HEK293 (cell line): ENCODE results near the gene ZNF423.

Experiments
- CTCF ChIA-PET: fragments of 350-600 bp; formaldehyde crosslinking; extraction: SDS; loops from one replicate; lab custom pipeline; 2021; ENCODE audit warnings: antibody characterized with exemption; lab: Yijun Ruan, JAX
- POLR2A ChIA-PET: fragments of 300-600 bp; formaldehyde crosslinking; extraction: SDS; loops from one replicate; lab custom pipeline; 2020; ENCODE audit warnings: antibody characterized with exemption, inconsistent platforms; lab: Yijun Ruan, JAX
- H3K27ac ChIP-seq: fragments of 200-500 bp; sonication (Bioruptor generic); 2 replicates; pipeline ENCODE4 v1.5.1; 2014; ENCODE audit warnings: low read depth, low read length, control low read depth, inconsistent platforms; ENCODE audit errors: extremely low read depth
- H3K36me3 ChIP-seq, 2 experiments: fragments of 200-500 bp in 1 of 2; sonication (Bioruptor generic) in 1 of 2; 1 replicate in 1 of 2; 2 replicates in 1 of 2; pipeline ENCODE4 v1.5.1; 2014 to 2017; ENCODE audit warnings: inconsistent platforms in 2 of 2, low read length in 2 of 2; ENCODE audit not compliant: control insufficient read depth in 2 of 2, insufficient read depth in 1 of 2
- H3K4me1 ChIP-seq: fragments of 200-500 bp; sonication (Bioruptor generic); 2 replicates; pipeline ENCODE4 v1.5.1; 2014; ENCODE audit warnings: mild to moderate bottlenecking, low read length, inconsistent platforms; ENCODE audit not compliant: control insufficient read depth, insufficient read depth
- H3K4me3 ChIP-seq: 2 replicates; pipeline ENCODE4 v1.5.1; 2011; ENCODE audit warnings: low read depth, mild to moderate bottlenecking, control low read depth, low read length, moderate library complexity
- H3K9me3 ChIP-seq: fragments of 200-500 bp; sonication (Bioruptor generic); 2 replicates; pipeline ENCODE4 v1.5.1; 2014; ENCODE audit warnings: low read depth, low read length, inconsistent platforms; ENCODE audit not compliant: control insufficient read depth, insufficient read depth
- BCL11A ChIP-seq: fragments of 450-650 bp; formaldehyde crosslinking; IDR thresholded peaks from 2 replicates; pipeline ENCODE4 v1.5.1; 2016; ENCODE audit warnings: low read depth, missing biosample characterization, missing genetic modification characterization
- BCL11B ChIP-seq: fragments of 450-650 bp; formaldehyde crosslinking; IDR thresholded peaks from 2 replicates; pipeline ENCODE4 v1.5.1; 2016; ENCODE audit warnings: low read depth, missing biosample characterization, missing genetic modification characterization
- FEZF1 ChIP-seq: fragments of 450-650 bp; formaldehyde crosslinking; IDR thresholded peaks from 2 replicates; pipeline ENCODE4 v1.5.1; 2016; ENCODE audit warnings: missing biosample characterization, missing genetic modification characterization
- PRDM1 ChIP-seq: fragments of 450-650 bp; formaldehyde crosslinking; IDR thresholded peaks from 2 replicates; pipeline ENCODE4; 2016; ENCODE audit warnings: missing biosample characterization, missing genetic modification characterization
- SETDB1 ChIP-seq: IDR thresholded peaks from one replicate; pipeline ENCODE4 v1.6.1; 2017; ENCODE audit warnings: mild to moderate bottlenecking, low read length, moderate library complexity, mixed read lengths; ENCODE audit not compliant: insufficient read length
- YY1 ChIP-seq: fragments of 450-650 bp; formaldehyde crosslinking; IDR thresholded peaks from 2 replicates; pipeline ENCODE4 v1.5.1; 2018; ENCODE audit warnings: missing biosample characterization, missing genetic modification characterization
- ZFHX2 ChIP-seq: fragments of 450-650 bp; formaldehyde crosslinking; conservative IDR thresholded peaks from 2 replicates; pipeline ENCODE4 v1.5.1; 2016; ENCODE audit warnings: missing biosample characterization, missing genetic modification characterization
- ZNF248 ChIP-seq: fragments of 450-650 bp; formaldehyde crosslinking; IDR thresholded peaks from 2 replicates; pipeline ENCODE4 v1.5.1; 2017; ENCODE audit warnings: missing biosample characterization, missing genetic modification characterization
- ZNF311 ChIP-seq: fragments of 450-650 bp; formaldehyde crosslinking; IDR thresholded peaks from 2 replicates; pipeline ENCODE4 v1.5.1; 2017; ENCODE audit warnings: missing biosample characterization, missing genetic modification characterization, borderline replicate concordance
- ZNF354C ChIP-seq: fragments of 450-650 bp; formaldehyde crosslinking; IDR thresholded peaks from 2 replicates; pipeline ENCODE4 v1.5.1; 2016; ENCODE audit warnings: missing biosample characterization, missing genetic modification characterization, low read depth, borderline replicate concordance
- ZNF433 ChIP-seq: fragments of 450-650 bp; formaldehyde crosslinking; IDR thresholded peaks from 2 replicates; pipeline ENCODE4 v1.5.1; 2016; ENCODE audit warnings: missing biosample characterization, missing genetic modification characterization, low read depth
- ZNF610 ChIP-seq: fragments of 450-650 bp; formaldehyde crosslinking; IDR thresholded peaks from 2 replicates; pipeline ENCODE4 v1.5.1; 2016; ENCODE audit warnings: missing biosample characterization, missing genetic modification characterization, borderline replicate concordance
- ZNF776 ChIP-seq: fragments of 450-650 bp; formaldehyde crosslinking; IDR thresholded peaks from 2 replicates; pipeline ENCODE4 v1.5.0; 2017; ENCODE audit warnings: missing biosample characterization, missing genetic modification characterization, borderline replicate concordance
- TF ChIP-seq, protein P1 (sequence below): fragments of 450-650 bp; formaldehyde crosslinking; IDR thresholded peaks from 2 replicates; pipeline ENCODE4 v1.5.1; 2016; ENCODE audit warnings: missing biosample characterization, missing genetic modification characterization
- TF ChIP-seq, protein P2 (sequence below): fragments of 450-650 bp; formaldehyde crosslinking; IDR thresholded peaks from 2 replicates; pipeline ENCODE4 v1.5.1; 2016; ENCODE audit warnings: missing biosample characterization, missing genetic modification characterization
- TF ChIP-seq, protein P3 (sequence below): fragments of 450-650 bp; formaldehyde crosslinking; IDR thresholded peaks from 2 replicates; pipeline ENCODE4 v1.5.1; 2016; ENCODE audit warnings: missing biosample characterization, missing genetic modification characterization
- TF ChIP-seq, protein P4 (sequence below): fragments of 450-650 bp; formaldehyde crosslinking; IDR thresholded peaks from 2 replicates; pipeline ENCODE4 v1.5.1; 2016; ENCODE audit warnings: missing biosample characterization, missing genetic modification characterization
- TF ChIP-seq, protein P5 (sequence below): fragments of 450-650 bp; formaldehyde crosslinking; IDR thresholded peaks from 2 replicates; pipeline ENCODE4; 2016; ENCODE audit warnings: missing biosample characterization, missing genetic modification characterization

The ZNF423 gene

DNA sequence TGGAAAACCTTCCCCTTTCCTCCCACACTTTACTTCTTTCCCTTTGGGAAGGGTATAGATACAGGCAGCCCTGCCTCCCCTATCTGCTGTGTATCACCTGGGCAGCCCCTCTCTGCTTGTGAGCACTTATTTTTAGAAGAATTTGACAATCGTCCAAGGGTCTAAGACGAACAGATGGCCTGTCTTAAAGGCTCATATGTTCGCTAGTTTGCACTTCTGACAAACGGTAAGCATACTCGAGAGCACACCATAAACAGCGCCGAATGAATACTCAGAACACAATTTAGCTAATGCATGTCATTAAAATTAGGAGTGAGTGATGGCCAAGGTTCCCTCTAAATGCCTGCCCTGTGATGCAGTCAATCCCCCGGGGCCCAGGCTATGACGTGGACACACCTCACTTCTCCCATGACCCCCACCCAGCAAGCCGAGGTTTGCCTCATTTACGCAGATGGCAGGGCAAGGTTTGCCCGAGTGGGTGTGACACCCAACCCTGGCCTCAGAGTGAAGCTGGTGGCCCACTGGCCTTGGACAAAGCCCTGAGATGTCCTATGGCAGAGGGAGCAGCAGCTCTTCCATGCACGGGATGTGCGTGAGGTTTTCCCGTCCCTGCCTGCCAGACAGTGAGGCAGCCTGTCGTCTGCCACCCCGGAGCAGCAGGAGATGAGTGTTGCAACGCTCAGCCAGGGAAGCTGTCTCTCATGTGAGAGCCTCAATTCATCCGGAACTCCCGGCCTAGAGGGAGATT, 357.1 kb downstream of the ZNF423 start:
- Histone ChIP-seq H3K9me3 (no peaks in the 10 kb centered on the region), H3K4me1 (no peaks in the 10 kb centered on the region), H3K36me3 (no peaks in the 10 kb centered on the region)
- ChIA-PET CTCF (interaction anchor here (0.6 kb wide), 2 partner anchors 116 to 378 kb away, joined by 3 read pairs; no protein-coding TSS in a partner anchor), POLR2A (no interaction called here)
- TF ChIP-seq YY1 (tag by site-specific recombination) (no peak), ZNF610 (tag by site-specific recombination) (no peak), ZNF776 (tag by site-specific recombination) (no peak), SETDB1 (no peak), BCL11B (no peak), ZNF433 (tag by site-specific recombination) (no peak), ZNF354C (tag by site-specific recombination) (no peak), BCL11A (no peak), FEZF1 (tag by site-specific recombination) (no peak), PRDM1 (tag by site-specific recombination) (no peak), ZNF248 (tag by site-specific recombination) (no peak), ZNF311 (no peak), ZFHX2 (no peak)
- TF ChIP-seq, protein P1, sequence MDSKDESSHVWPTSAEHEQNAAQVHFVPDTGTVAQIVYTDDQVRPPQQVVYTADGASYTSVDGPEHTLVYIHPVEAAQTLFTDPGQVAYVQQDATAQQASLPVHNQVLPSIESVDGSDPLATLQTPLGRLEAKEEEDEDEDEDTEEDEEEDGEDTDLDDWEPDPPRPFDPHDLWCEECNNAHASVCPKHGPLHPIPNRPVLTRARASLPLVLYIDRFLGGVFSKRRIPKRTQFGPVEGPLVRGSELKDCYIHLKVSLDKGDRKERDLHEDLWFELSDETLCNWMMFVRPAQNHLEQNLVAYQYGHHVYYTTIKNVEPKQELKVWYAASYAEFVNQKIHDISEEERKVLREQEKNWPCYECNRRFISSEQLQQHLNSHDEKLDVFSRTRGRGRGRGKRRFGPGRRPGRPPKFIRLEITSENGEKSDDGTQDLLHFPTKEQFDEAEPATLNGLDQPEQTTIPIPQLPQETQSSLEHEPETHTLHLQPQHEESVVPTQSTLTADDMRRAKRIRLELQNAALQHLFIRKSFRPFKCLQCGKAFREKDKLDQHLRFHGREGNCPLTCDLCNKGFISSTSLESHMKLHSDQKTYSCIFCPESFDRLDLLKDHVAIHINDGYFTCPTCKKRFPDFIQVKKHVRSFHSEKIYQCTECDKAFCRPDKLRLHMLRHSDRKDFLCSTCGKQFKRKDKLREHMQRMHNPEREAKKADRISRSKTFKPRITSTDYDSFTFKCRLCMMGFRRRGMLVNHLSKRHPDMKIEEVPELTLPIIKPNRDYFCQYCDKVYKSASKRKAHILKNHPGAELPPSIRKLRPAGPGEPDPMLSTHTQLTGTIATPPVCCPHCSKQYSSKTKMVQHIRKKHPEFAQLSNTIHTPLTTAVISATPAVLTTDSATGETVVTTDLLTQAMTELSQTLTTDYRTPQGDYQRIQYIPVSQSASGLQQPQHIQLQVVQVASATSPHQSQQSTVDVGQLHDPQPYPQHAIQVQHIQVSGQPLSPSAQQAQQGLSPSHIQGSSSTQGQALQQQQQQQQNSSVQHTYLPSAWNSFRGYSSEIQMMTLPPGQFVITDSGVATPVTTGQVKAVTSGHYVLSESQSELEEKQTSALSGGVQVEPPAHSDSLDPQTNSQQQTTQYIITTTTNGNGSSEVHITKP (tag by site-specific recombination), result no peak
- TF ChIP-seq, protein P2, sequence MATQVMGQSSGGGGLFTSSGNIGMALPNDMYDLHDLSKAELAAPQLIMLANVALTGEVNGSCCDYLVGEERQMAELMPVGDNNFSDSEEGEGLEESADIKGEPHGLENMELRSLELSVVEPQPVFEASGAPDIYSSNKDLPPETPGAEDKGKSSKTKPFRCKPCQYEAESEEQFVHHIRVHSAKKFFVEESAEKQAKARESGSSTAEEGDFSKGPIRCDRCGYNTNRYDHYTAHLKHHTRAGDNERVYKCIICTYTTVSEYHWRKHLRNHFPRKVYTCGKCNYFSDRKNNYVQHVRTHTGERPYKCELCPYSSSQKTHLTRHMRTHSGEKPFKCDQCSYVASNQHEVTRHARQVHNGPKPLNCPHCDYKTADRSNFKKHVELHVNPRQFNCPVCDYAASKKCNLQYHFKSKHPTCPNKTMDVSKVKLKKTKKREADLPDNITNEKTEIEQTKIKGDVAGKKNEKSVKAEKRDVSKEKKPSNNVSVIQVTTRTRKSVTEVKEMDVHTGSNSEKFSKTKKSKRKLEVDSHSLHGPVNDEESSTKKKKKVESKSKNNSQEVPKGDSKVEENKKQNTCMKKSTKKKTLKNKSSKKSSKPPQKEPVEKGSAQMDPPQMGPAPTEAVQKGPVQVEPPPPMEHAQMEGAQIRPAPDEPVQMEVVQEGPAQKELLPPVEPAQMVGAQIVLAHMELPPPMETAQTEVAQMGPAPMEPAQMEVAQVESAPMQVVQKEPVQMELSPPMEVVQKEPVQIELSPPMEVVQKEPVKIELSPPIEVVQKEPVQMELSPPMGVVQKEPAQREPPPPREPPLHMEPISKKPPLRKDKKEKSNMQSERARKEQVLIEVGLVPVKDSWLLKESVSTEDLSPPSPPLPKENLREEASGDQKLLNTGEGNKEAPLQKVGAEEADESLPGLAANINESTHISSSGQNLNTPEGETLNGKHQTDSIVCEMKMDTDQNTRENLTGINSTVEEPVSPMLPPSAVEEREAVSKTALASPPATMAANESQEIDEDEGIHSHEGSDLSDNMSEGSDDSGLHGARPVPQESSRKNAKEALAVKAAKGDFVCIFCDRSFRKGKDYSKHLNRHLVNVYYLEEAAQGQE (tag by site-specific recombination), result no peak
- TF ChIP-seq, protein P3, sequence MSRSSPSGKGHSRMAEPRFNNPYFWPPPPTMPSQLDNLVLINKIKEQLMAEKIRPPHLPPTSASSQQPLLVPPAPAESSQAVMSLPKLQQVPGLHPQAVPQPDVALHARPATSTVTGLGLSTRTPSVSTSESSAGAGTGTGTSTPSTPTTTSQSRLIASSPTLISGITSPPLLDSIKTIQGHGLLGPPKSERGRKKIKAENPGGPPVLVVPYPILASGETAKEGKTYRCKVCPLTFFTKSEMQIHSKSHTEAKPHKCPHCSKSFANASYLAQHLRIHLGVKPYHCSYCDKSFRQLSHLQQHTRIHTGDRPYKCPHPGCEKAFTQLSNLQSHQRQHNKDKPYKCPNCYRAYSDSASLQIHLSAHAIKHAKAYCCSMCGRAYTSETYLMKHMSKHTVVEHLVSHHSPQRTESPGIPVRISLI (tag by site-specific recombination), result no peak
- TF ChIP-seq, protein P4, sequence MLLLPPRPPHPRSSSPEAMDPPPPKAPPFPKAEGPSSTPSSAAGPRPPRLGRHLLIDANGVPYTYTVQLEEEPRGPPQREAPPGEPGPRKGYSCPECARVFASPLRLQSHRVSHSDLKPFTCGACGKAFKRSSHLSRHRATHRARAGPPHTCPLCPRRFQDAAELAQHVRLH (tag by site-specific recombination), result no peak
- TF ChIP-seq, protein P5, sequence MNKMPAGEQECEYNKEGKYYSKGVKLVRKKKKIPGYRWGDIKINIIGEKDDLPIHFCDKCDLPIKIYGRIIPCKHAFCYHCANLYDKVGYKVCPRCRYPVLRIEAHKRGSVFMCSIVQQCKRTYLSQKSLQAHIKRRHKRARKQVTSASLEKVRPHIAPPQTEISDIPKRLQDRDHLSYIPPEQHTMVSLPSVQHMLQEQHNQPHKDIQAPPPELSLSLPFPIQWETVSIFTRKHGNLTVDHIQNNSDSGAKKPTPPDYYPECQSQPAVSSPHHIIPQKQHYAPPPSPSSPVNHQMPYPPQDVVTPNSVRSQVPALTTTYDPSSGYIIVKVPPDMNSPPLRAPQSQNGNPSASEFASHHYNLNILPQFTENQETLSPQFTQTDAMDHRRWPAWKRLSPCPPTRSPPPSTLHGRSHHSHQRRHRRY (tag by site-specific recombination), result no peak
- TF ChIP-seq, all 188 proteins: peak for 0
- no peak overlapping the region for H3K4me3 ChIP-seq
- no peak overlapping the region for H3K27ac ChIP-seq
